Pancreas (tissue), 10 donors: ENCODE data around the gene OSR1. TPM values are rescaled to one million over a fixed set of nuclear protein-coding genes. Genes with fewer than 3 reads are reported as not detected.

ENCODE experiments used
- ATAC-seq, 4 donors: fragments of 200-7000 bp; cut with Tn5 transposase; one replicate each; pipeline versions ENCODE4 v1.8.0 to v1.9.1; 2020; ENCODE audit warnings: mild to moderate bottlenecking in 4 of 4, moderate library complexity in 4 of 4
- DNase-seq, 6 donors: peaks; one replicate each; pipeline ENCODE4 v3.0.0-alpha.2; 2020
- FAIRE-seq: peaks from 2 replicates; lab custom pipeline; 2012; peaks lifted over from hg19 to GRCh38; lab: Jason Lieb, UNC
- H3K27ac ChIP-seq, 4 donors: fragments of 200-600 bp; sonication (generic); 1 replicate in 3 of 4; 2 replicates in 1 of 4; pipeline versions ENCODE4 v1.5.0 to v1.8.0; 2020
- H3K27me3 ChIP-seq, 4 donors: fragments of 200-600 bp; one replicate each; pipeline ENCODE4 v1.8.0; 2021
- H3K36me3 ChIP-seq, 3 donors: fragments of 200-600 bp; sonication (generic) in 1 of 3; one replicate each; pipeline versions ENCODE4 v1.5.0 to v1.8.0; 2020 to 2021
- H3K4me1 ChIP-seq, 3 donors: fragments of 200-600 bp; one replicate each; pipeline ENCODE4 v1.8.0; 2021
- H3K4me3 ChIP-seq, 4 donors: fragments of 200-600 bp; sonication (generic) in 2 of 4; one replicate each; pipeline versions ENCODE4 v1.5.0 to v1.8.0; 2020 to 2021
- H3K9me3 ChIP-seq, 4 donors: fragments of 200-600 bp; one replicate each; pipeline ENCODE4 v1.8.0; 2021
- WGBS, 2 donors: extraction: QIAGEN DNeasy Blood & Tissue Kit; methylation state at CpG; one replicate each; pipeline ENCODE4 v1.1.7; 2013; 5-methylcytosine and 5-hydroxymethylcytosine counted together
- intact Hi-C, 3 donors: fragments of 100-400 bp; cut with DNase I; formaldehyde crosslinking; loops; one replicate each; pipeline versions ENCODE4 v1.11.1 to v1.14.2; 2022
- polyA plus RNA-seq, 2 donors: library from polyadenylated mRNA; stranded (reverse); fragments of 200-250 nt; gene quantifications; one replicate each; pipeline ENCODE4 v1.2.3, GENCODE V29; 2013
- total RNA-seq, 6 donors: library from RNA; stranded (reverse); fragmentation: NEBNext Ultra II Directional in 4 of 6; extraction: Animal tissue kit (Norgen Biotek cat#: 25700) in 4 of 6; gene quantifications; one replicate each; pipeline versions ENCODE4 v1.2.1 to v1.2.4, GENCODE V29; 2021 to 2023
- TF ChIP-seq, protein P1 (sequence below), 4 donors: fragments of 200-600 bp; sonication (generic) in 3 of 4; IDR thresholded peaks; one replicate each; pipeline versions ENCODE4 v1.5.0 to v1.8.0; 2021; ENCODE audit warnings: antibody characterized with exemption in 4 of 4
- donor health status: healthy with polysubstance abuse.
- donor health status: DM: no; HTN: no; CAD: no; lungs with moderate emphysema.
- donor health status: DM: no; HTN: no; CAD: no.
- donor health status: control.
- donor health status: control.
- donor health status: Bipolar disorder and iron deficiency.
- donor health status: DM: yes; HTN: yes; CAD: no.
- donor health status: DM: no; HTN: no; CAD: no.
- donor health status: DM: no; HTN: no; CAD: no.
- donor health status: DM: yes; HTN: yes; CAD: no.

Gene OSR1
- total and polyA plus RNA-seq, 8 donors: 0.24 to 2.7 (median 1.1) TPM

DNA sequence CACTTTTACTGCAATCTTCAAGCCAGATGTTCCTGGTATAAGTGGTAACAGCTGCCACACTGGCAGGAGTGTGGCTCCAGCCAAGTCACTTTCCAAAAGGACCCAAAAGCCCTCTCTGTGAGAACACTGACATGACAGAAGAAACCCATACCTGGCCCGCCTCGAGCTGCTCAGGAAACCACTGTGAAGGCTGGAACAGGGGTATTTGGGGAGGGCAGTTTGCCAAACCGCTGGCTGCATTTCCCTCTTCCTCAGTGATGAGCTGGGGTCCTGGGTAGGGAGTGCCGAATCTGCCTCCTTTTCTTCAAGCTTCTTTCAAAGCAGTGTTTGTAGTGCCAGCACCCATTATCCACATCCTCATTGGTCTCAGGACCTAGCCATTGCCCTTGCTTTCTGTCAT lies 10.3 kb upstream of the OSR1 start:
- H3K36me3 ChIP-seq: no peaks in the 10 kb centered on the region
- H3K9me3 ChIP-seq: no peaks in the 10 kb centered on the region
- WGBS, 2 donors: 63 to 76% methylated on average over 4 of the region's 4 CpGs
- no peak for DNase-seq
- FAIRE-seq: no peak
- intact Hi-C loops: loop anchor here in 2 of 3 donors (10.0 kb wide), 3 partner anchors 496 to 854 kb away; no protein-coding TSS in a partner anchor
- peaks cover 0 to 7% (median 0%) of the 10 kb centered on the region in 4 donors for H3K27me3 ChIP-seq
- H3K4me1 ChIP-seq: no peaks in the 10 kb centered on the region
- TF ChIP-seq, protein P1, sequence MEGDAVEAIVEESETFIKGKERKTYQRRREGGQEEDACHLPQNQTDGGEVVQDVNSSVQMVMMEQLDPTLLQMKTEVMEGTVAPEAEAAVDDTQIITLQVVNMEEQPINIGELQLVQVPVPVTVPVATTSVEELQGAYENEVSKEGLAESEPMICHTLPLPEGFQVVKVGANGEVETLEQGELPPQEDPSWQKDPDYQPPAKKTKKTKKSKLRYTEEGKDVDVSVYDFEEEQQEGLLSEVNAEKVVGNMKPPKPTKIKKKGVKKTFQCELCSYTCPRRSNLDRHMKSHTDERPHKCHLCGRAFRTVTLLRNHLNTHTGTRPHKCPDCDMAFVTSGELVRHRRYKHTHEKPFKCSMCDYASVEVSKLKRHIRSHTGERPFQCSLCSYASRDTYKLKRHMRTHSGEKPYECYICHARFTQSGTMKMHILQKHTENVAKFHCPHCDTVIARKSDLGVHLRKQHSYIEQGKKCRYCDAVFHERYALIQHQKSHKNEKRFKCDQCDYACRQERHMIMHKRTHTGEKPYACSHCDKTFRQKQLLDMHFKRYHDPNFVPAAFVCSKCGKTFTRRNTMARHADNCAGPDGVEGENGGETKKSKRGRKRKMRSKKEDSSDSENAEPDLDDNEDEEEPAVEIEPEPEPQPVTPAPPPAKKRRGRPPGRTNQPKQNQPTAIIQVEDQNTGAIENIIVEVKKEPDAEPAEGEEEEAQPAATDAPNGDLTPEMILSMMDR (IDR thresholded peaks at IDR 0.05): no peak
- H3K27ac ChIP-seq: no peak overlapping the region
- no peak overlapping the region for H3K4me3 ChIP-seq
- no peak for ATAC-seq

DNA sequence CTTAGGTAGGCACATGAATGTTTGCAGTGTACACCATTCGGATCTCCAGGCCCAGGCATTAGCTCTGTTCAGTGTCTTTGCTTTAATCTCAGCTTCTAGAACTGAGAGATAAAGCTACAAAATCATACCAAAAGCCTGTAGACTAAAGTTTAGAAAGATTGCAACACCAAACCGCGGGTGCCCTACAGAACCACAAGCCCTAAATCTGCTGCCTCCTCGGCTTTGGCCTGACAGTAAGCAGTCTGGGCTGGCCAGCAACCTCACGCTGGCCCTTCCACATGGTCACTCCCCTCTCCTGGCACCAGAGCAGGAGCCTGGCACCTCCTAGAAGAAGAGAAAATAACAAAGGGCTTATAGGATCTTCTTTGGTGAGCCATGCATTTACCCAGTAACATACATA lies 8.9 kb upstream of the OSR1 start:
- intact Hi-C loops: loop anchor here in 2 of 3 donors (10.0 kb wide), 3 partner anchors 497 to 853 kb away; no protein-coding TSS in a partner anchor
- WGBS, 2 donors: 71 to 81% methylated on average over 5 of the region's 5 CpGs
- FAIRE-seq (no peak), DNase-seq (no peak), ATAC-seq (no peak)
- no peak overlapping the region for H3K4me3 ChIP-seq
- TF ChIP-seq, protein P1 (IDR thresholded peaks at IDR 0.05): no peak
- H3K36me3 ChIP-seq: no peaks in the 10 kb centered on the region
- no peaks in the 10 kb centered on the region for H3K9me3 ChIP-seq
- no peak overlapping the region for H3K27ac ChIP-seq
- H3K27me3 ChIP-seq: peaks cover 0 to 12% (median 0%) of the 10 kb centered on the region in 4 donors
- H3K4me1 ChIP-seq: no peaks in the 10 kb centered on the region

DNA sequence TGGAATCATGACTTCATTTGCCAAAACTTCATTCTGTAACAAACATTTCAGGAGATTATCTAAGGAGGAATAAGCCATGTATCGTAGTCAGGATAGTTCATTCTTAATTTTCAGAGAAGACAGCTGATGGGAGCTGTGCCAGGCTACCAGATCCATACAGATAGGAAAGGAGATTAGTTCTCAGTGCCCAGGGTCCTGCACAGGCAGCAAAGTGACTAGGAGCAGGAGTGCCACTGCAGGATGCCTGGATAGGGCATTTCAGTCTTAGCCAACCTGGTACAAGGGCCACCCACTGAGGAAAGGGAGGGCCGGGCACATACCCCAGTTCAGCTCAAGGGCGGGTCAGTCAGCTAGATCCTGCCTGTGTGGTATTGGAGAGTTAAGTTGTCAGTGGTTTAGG lies 6.7 kb upstream of the OSR1 start:
- ATAC-seq (no peak), DNase-seq (no peak), FAIRE-seq (no peak)
- H3K27ac ChIP-seq: no peak overlapping the region
- TF ChIP-seq, protein P1 (IDR thresholded peaks at IDR 0.05): no peak
- no peaks in the 10 kb centered on the region for H3K36me3 ChIP-seq
- peaks cover 0 to 24% (median 1%) of the 10 kb centered on the region in 4 donors for H3K27me3 ChIP-seq
- H3K9me3 ChIP-seq: no peaks in the 10 kb centered on the region
- intact Hi-C loops: loop anchor here in 2 of 3 donors (10.0 kb wide), 3 partner anchors 500 to 850 kb away; no protein-coding TSS in a partner anchor
- no peak overlapping the region for H3K4me3 ChIP-seq
- no peaks in the 10 kb centered on the region for H3K4me1 ChIP-seq
- WGBS, 2 donors: 59 to 70% methylated on average over 3 of the region's 3 CpGs

DNA sequence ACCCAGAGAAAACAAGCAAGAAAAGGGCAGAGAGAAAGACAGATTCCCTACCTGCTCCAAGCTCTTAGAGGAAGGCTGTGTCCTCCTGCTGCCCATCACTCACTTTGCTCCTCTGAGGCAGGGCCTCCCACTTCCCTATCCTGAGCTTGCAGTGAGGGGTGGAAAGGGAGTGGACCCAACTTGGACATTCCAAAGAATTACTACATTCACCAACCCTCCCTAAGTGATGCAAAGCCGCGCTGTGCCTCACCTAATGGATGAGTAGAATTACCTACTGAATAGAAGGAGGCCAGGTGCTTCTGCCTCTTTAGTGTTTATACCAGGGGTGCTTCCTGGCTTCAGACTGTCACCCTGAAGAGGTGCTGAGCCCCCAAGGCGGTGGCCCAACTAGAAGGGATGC lies 5.6 kb upstream of the OSR1 start:
- ATAC-seq: no peak
- no peak for FAIRE-seq
- no peaks in the 10 kb centered on the region for H3K9me3 ChIP-seq
- TF ChIP-seq, protein P1 (IDR thresholded peaks at IDR 0.05): no peak
- 50 to 53% methylated on average over 3 of the region's 3 CpGs for WGBS, 2 donors
- intact Hi-C loops: loop anchor here in 2 of 3 donors (10.0 kb wide), 3 partner anchors 501 to 849 kb away; no protein-coding TSS in a partner anchor
- DNase-seq: no peak
- no peak overlapping the region for H3K4me3 ChIP-seq
- no peaks in the 10 kb centered on the region for H3K4me1 ChIP-seq
- H3K27me3 ChIP-seq: peaks cover 0 to 35% (median 1%) of the 10 kb centered on the region in 4 donors
- no peaks in the 10 kb centered on the region for H3K36me3 ChIP-seq
- no peak overlapping the region for H3K27ac ChIP-seq

DNA sequence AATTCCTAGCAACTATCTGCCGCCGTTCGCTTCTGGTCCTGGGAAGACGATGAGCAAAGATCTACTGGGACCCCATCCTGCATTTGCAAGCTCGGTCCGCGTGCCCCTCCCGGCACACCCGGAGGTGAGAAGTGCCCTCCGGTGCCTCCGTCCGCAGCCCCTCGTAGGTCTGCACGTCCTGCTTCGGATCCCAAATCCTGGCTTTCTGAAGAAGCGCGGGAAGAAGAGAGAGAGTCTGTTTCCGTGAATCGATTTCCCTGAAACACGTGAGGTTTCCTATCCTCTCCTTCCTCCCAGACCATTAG lies 5.0 kb upstream of the OSR1 start:
- Histone ChIP-seq H3K36me3 (no peaks in the 10 kb centered on the region), H3K27me3 (peaks cover 0 to 36% (median 1%) of the 10 kb centered on the region in 4 donors), H3K9me3 (no peaks in the 10 kb centered on the region), H3K4me1 (no peaks in the 10 kb centered on the region), H3K27ac (no peak overlapping the region), H3K4me3 (peak overlapping the region in 2 of 4 donors; percentile 45 to 62)
- no peak for FAIRE-seq
- no peak for DNase-seq
- 8 to 10% methylated on average over 20 of the region's 20 CpGs for WGBS, 2 donors
- no peak for ATAC-seq
- intact Hi-C loops: loop anchor here in 2 of 3 donors (10.0 kb wide), 3 partner anchors 501 to 849 kb away; no protein-coding TSS in a partner anchor
- TF ChIP-seq, protein P1 (IDR thresholded peaks at IDR 0.05): no peak
